Activated naive CD4-positive, alpha-beta T cell treated with Interleukin-2 at 50 U/mL for 16 hours (primary cell): ENCODE data around the gene CERK.
"Not testable (repeated sequence)": the region's sequence is repeated elsewhere in the genome, so short reads cannot be mapped to it uniquely, and the experiment has no call there.

ENCODE experiments used
- DNase-seq: peaks from one replicate; pipeline ENCODE4 v3.0.0-alpha.2; 2020

Gene CERK

DNA sequence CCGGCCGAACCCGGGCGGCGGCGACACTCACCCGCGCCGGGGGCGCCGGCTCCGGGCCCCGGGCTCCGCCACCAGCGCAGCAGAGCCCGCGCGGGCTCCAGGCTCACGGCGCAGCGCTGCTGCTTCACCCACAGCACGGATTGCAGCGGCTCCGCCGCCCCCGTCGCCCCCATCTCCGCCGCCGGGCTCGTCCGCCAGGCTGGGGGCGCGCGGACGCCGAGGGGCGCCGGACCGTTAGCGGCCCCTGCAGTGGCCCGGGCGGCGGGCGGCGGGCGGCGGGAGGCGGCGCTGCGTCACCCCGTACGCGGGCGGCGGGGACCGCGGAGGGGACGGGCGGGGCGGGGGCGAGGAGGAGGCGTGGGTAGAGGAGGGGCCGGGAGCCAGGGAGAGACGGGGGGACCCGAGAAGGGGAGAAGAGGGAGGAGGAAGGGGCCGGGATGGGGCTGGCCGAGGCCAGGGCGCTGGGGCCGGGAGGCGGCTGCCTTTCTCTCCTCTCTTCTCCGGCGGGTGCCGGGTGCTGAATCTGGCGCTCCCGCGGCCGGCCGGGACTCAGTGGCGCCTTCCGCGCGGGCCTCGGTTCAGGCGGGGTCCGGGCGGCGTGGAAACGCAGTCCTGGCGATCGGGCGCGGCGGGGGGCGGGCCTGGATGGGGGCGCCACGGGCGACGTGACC, at the start of gene CERK:
Gene CERK (minus strand): TSS at position 277 of the 671 bp plus-strand sequence. CDS start 104 bp downstream, at position 173.
- DNase-seq = peak; percentile 71

DNA sequence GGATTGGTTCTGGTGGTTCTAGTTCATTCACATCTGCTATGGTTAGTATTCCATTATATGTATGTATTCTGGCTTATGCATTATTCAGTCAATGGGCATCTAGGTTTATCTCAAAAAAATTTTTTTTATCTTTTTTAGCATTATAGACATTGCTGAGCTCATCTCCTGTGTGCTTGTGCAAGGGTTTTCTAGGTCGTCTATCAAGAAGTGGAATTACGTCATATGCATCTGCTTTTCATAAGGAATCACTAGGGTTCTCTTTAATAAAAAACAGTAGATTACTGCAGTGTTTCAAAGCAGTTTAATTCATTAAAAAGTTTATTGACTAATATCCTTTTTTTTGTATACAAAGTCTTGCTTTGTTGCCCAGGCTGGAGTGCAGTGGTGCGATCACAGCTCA, 45.7 kb upstream of the CERK start:
- no peak for DNase-seq

- not testable (repeated sequence) for DNase-seq
These were observed 44.1 kb upstream of the CERK start for GRCh38 chr22:46782200-46782599.

DNA sequence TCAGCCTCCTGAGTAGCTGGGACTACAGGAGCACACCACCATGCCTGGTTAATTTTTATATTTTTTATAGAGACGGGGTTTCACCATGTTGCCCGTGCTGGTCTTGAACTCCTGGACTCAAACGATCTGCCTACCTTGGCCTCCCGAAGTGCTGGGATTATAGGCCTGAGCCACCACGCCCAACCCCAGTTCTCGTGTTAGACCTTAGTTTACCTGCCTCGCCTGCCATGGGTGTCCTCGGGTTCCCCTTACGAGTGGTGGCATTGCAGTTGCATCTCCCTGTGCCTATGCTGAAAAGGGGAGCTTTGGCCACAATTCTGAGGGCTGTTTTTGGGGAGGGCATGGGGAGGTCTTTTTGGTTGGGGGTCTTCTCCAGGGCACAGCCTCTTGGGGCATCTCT, 43.2 kb upstream of the CERK start:
- DNase-seq = no peak

DNA sequence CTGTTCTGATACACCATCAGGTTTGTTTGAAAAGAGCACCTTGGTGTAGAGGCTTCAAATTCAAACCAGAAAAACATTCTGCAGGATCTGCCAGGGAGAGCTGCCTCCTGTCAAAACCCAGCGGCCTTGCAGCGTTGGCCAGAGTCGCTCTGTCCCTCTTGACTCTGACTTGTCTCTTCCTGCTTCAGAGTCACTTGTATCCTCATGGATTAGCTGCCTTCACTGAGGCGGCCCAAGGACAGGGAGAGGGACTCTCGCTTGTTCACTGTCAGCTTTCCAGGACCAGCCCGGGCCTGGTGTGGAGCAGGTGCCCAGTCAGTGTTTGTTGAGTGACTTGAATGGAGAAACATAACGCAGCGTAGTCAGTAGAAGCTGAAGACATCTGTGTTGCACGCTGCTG, 42.4 kb upstream of the CERK start:
- DNase-seq = no peak

DNA sequence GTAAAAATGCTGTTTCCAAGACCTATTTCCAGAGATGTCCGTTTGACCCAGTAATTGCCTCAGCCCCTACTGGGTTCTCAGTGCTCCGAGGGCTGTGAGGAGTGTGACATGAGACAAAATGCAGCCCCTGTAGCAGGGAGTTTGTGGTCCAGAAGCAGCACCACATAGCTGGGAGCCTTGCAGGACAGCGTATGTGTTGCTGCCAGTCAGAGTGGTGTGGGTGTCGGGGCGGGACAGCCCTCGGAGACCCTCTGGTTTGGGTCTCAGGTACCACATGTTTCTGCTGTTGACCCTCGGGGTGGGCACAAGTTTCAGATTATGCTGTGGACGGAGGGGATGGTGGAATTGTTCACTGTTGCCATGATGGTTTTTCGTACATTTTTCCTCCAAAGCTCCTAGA, 41.6 kb upstream of the CERK start:
- DNase-seq = no peak

DNA sequence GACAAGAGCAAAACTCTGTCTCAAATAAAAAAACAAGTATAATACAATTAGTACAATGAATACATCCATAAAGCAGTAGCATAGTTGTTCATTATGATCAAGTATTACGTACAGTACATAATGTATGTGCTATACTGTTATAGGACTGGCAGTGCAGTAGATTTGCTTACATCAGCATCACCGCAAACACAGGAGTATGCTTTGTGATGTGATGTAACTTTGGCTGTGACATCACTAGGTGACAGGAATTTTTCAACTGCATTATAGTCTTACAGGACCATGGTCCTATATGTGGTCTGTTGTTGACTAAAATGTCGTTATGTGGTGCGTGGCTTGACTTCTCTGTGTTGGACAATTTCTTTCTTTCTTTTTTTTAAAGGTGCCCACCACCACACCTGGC, 41.0 kb upstream of the CERK start:
- DNase-seq = no peak

GRCh38 chr22:46777609-46777970, 39.5 kb upstream of the CERK start:
- DNase-seq = peak; percentile 39

DNA sequence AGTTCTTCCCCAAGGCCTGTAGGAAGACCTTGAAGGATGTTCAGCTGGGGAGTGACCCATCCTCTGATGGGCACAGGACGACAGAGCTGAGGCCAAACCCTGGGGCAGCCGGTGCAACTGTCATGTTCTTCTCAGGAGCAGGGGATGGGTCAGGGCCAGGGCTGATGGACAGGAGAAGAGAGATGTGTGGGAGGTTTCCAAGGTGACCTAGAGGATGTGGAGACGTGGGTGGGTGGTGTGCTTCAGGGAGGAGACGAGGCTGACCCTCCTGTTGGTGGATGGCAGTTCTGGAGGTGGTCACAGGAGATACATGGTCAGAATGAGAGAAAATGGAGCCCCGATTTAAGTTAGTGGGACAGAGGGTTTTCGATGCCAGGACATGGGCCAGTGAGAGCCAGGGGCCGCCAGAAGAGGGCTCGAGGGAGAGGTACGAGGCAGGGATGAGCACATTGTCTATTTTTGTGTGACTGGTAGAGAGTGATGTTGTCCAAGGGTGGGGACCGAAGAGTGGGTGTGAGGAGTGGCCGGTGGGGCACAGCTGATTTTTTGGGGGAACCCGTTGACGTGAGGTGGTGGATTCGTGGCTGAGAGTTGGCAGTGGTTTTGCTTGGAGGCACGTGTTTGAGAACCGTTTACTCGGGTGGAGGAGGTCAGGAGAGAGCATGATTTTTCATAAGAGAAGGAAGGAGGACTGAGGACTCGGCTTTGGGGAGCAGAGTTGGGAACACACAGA, 39.0 kb upstream of the CERK start:
- DNase-seq = no peak

DNA sequence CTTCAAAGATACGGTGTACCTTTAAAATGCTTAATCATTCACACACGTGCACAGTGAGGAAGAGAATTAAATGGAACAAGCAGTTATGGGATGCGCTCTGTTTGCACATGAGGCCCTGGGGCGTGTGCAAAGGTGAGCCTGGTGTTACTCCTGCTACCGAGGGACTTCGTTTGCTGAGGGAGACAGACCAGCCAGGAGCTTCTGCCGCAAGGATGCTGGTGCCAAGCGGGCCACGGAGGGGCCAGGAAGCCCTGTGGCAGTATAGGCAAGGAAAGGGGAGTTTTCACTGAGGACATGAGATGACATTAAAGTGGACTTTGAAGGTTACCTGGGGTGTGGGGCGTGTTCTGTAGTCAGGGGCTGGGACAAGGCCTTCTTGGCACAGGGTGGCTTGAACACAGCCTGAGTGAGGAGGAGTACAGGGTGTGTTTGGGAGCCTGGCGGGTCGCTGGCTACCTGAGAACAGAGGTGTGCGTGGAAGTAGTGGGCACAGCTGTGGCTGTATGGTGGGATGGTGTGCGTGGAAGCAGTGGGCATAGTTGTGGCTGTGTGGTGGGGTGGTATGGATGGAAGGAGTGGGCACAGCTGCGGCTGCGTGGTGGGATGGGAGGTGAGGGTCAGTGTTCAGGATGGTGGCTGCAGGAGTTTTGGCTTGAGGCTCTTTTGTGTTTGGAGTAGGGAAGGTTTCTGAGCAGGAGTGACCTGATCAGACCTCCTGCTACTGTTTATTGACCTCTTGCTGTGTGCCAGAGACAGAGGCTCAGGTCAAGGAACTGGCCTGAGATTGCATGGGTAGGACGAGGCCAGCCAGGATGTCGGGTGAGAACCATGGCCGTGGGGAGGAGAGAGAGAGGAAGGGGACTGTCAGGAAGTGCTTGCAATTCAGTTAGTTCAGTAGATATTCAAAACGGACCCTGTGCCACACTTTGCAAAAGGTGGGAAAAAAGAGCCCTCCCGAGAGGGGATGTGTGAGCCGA, 38.1 kb upstream of the CERK start:
- DNase-seq = no peak

GRCh38 chr22:46774980-46775849, 37.2 kb upstream of the CERK start:
- DNase-seq = no peak

DNA sequence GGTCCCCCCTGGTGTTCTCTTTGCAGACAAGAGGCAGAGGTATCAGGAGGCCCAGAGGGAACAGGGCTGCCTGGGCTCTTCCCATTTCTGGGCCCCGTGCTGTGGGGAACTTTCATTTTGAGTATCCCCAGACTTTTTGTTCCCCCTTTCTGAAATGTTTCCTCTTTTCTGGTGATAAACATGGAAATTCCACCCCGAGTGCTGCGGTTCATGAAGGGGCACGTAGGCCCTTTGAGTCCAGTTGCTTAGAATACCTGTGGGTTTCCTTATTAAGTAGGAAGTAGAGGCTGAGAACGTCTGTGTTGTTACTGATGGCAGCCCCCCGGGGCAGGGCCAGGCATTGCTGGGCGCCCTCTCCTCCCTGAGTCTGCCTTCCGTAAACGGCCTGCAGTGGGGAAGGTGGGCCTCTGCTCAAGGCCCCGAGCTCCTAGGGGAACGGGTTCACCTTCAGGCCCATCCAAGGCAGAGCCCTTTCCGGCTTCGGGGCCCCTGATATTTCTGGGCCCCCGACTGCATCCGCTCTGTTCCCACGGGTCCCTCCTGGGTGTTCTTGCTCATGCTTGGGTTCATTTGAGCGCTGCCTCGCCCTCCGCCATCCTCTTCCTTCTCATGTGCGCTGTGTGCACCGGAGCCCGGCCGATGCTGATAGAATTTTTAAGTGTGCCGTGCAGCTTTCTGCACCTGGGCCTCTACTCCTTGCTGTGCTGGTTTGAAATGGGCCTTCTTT, 36.4 kb upstream of the CERK start:
- peak; percentile 29 for DNase-seq

GRCh38 chr22:46773076-46773475, 35.0 kb upstream of the CERK start:
- no peak for DNase-seq

GRCh38 chr22:46770726-46771125, 32.7 kb upstream of the CERK start:
- peak; percentile 21 for DNase-seq

GRCh38 chr22:46770151-46770641, 32.1 kb upstream of the CERK start:
- DNase-seq = no peak

- no peak for DNase-seq
These were observed 31.7 kb upstream of the CERK start for GRCh38 chr22:46769706-46770105.

- no peak for DNase-seq
These were observed 31.2 kb upstream of the CERK start for GRCh38 chr22:46769191-46769675.

GRCh38 chr22:46767249-46767985, 29.4 kb upstream of the CERK start:
- DNase-seq = no peak

DNA sequence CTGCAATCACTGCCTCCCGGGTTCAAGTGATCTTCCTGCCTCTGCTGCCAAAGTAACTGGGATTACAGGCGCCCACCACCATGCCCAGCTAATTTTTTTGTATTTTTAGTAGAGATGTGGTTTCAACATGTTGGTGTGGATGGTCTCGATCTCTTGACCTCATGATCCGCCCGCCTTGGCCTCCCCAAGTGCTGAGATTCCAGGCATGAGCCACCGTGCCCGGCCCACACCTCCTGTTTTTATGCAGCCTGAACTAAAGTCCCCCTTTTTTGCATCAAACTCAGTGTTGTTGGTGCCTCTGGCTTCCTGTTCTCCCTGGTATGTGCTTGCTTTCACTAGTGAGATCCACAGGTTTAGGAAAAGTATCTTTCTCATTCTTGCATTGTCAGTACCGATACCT, 28.6 kb upstream of the CERK start:
- no peak for DNase-seq

GRCh38 chr22:46764779-46765485, 26.9 kb upstream of the CERK start:
- no peak for DNase-seq
